ENCODE data around the gene CDK6. TPM values are rescaled to one million over a fixed set of nuclear protein-coding genes. Genes with fewer than 3 reads are reported as not detected.

CDK6 gene
- total and polyA plus RNA-seq, 9 of the 15 experiments (the other 6 are each of a cell fraction or from before 2014, with no cell fraction given) = 7.6 to 109 (median 44.4) TPM

- Histone ChIP-seq H3K4me3 (no peak overlapping the region), H3K79me2 (ENCODE audit: control insufficient read depth, insufficient read depth, low read length) (peaks cover 41% of the 10 kb centered on the region), H3K4me2 (ENCODE audit: insufficient read depth, low read length) (no peak overlapping the region), H3K27ac (ENCODE audit: extremely low read depth, low read depth, low read length) (no peak overlapping the region), H4K20me1 (replicated peaks; ENCODE audit: control insufficient read depth, insufficient read depth, low read length) (0 out of 2 replicates have a peak, but pooled peaks cover 4% of the 10 kb centered on the region), H3K9me1 (ENCODE audit: control insufficient read depth, insufficient read depth, low read length) (no peaks in the 10 kb centered on the region), H3K9ac (ENCODE audit: insufficient read depth in 1 of 2, low read depth in 2 of 2, low read length in 2 of 2) (no peak overlapping the region), H2AFZ (ENCODE audit: low read depth, low read length) (no peak overlapping the region), H3K9me3 (replicated peaks; ENCODE audit: control insufficient read depth, insufficient read depth, low read depth, low read length) (no peaks in the 10 kb centered on the region), H3K36me3 (ENCODE audit: control insufficient read depth, insufficient read depth, low read length) (peaks cover 21% of the 10 kb centered on the region; the same call in 2 of the 3 replicates), H3K27me3 (ENCODE audit: control insufficient read depth in 2 of 2, insufficient read depth in 2 of 2, low read length in 2 of 2) (no peaks in the 10 kb centered on the region), H3K4me1 (replicated peaks in 1 of 2; ENCODE audit: control insufficient read depth in 2 of 2, insufficient read depth in 2 of 2, low read length in 2 of 2) (peaks cover 4 to 12% of the 10 kb centered on the region in 2 experiments; a peak in 3 of 5 replicates)
- CTCF ChIA-PET (ENCODE audit: low intra/inter-chr PET ratio) = no interaction called here
- WGBS (ENCODE audit: insufficient coverage, low coverage, missing lambda C conversion rate) = 72% methylated on average over 3 of the region's 3 CpGs
- intact Hi-C loops (cut with micrococcal nuclease) (no loop called here), in situ Hi-C loops (cut with MboI) (no loop called here)
- ATAC-seq = no peak
- POLR2A ChIA-PET = interaction anchor here (1.1 to 2.2 kb wide), 4 partner anchors 8 to 41 kb away, joined by 3 to 8 read pairs (median 6); no protein-coding TSS in a partner anchor
- BruUV-seq (replicated peaks) = no TSS peak
- DNase-seq (ENCODE audit: extremely low read depth in 1 of 4, low spot score in 3 of 4) = no peak
- no peak for FAIRE-seq
- TF ChIP-seq NRF1 (conservative IDR thresholded peaks at IDR 0.05 in 1 of 2, IDR thresholded peaks at IDR 0.05 in 1 of 2) = no peak
- TF ChIP-seq, protein P1, sequence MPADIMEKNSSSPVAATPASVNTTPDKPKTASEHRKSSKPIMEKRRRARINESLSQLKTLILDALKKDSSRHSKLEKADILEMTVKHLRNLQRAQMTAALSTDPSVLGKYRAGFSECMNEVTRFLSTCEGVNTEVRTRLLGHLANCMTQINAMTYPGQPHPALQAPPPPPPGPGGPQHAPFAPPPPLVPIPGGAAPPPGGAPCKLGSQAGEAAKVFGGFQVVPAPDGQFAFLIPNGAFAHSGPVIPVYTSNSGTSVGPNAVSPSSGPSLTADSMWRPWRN (IDR thresholded peaks at IDR 0.05; ENCODE audit: low read depth) = no peak
- TF ChIP-seq, protein P2, sequence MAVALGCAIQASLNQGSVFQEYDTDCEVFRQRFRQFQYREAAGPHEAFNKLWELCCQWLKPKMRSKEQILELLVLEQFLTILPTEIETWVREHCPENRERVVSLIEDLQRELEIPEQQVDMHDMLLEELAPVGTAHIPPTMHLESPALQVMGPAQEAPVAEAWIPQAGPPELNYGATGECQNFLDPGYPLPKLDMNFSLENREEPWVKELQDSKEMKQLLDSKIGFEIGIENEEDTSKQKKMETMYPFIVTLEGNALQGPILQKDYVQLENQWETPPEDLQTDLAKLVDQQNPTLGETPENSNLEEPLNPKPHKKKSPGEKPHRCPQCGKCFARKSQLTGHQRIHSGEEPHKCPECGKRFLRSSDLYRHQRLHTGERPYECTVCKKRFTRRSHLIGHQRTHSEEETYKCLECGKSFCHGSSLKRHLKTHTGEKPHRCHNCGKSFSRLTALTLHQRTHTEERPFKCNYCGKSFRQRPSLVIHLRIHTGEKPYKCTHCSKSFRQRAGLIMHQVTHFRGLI (CRISPR knock-in tag; IDR thresholded peaks at IDR 0.05) = no peak
- no peak for TF ChIP-seq ZNF785 (CRISPR knock-in tag; IDR thresholded peaks at IDR 0.05)
- TF ChIP-seq, protein P3, sequence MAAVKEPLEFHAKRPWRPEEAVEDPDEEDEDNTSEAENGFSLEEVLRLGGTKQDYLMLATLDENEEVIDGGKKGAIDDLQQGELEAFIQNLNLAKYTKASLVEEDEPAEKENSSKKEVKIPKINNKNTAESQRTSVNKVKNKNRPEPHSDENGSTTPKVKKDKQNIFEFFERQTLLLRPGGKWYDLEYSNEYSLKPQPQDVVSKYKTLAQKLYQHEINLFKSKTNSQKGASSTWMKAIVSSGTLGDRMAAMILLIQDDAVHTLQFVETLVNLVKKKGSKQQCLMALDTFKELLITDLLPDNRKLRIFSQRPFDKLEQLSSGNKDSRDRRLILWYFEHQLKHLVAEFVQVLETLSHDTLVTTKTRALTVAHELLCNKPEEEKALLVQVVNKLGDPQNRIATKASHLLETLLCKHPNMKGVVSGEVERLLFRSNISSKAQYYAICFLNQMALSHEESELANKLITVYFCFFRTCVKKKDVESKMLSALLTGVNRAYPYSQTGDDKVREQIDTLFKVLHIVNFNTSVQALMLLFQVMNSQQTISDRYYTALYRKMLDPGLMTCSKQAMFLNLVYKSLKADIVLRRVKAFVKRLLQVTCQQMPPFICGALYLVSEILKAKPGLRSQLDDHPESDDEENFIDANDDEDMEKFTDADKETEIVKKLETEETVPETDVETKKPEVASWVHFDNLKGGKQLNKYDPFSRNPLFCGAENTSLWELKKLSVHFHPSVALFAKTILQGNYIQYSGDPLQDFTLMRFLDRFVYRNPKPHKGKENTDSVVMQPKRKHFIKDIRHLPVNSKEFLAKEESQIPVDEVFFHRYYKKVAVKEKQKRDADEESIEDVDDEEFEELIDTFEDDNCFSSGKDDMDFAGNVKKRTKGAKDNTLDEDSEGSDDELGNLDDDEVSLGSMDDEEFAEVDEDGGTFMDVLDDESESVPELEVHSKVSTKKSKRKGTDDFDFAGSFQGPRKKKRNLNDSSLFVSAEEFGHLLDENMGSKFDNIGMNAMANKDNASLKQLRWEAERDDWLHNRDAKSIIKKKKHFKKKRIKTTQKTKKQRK (IDR thresholded peaks at IDR 0.05; ENCODE audit: borderline replicate concordance, low read depth, low read length) = no peak
- TF ChIP-seq ZNF12 (CRISPR knock-in tag; IDR thresholded peaks at IDR 0.05) = no peak
- no peak for TF ChIP-seq NFYB (IDR thresholded peaks at IDR 0.05; ENCODE audit: extremely low read depth, insufficient read length)
- TF ChIP-seq SAFB (IDR thresholded peaks at IDR 0.05; ENCODE audit: borderline replicate concordance, low read depth, low read length) = no peak
- TF ChIP-seq, protein P4, sequence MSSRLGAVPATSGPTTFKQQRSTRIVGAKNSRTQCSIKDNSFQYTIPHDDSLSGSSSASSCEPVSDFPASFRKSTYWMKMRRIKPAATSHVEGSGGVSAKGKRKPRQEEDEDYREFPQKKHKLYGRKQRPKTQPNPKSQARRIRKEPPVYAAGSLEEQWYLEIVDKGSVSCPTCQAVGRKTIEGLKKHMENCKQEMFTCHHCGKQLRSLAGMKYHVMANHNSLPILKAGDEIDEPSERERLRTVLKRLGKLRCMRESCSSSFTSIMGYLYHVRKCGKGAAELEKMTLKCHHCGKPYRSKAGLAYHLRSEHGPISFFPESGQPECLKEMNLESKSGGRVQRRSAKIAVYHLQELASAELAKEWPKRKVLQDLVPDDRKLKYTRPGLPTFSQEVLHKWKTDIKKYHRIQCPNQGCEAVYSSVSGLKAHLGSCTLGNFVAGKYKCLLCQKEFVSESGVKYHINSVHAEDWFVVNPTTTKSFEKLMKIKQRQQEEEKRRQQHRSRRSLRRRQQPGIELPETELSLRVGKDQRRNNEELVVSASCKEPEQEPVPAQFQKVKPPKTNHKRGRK (tag; IDR thresholded peaks at IDR 0.05) = no peak
- TF ChIP-seq MCM7 (IDR thresholded peaks at IDR 0.05) = no peak
- no peak for TF ChIP-seq ZC3H4 (CRISPR knock-in tag; IDR thresholded peaks at IDR 0.05; ENCODE audit: borderline replicate concordance)
- no peak for TF ChIP-seq GATA2 (CRISPR knock-in tag; IDR thresholded peaks at IDR 0.05)
- no peak for TF ChIP-seq ZNF408 (CRISPR knock-in tag; IDR thresholded peaks at IDR 0.05; ENCODE audit: low read depth)
- no peak for TF ChIP-seq NFXL1 (CRISPR knock-in tag; IDR thresholded peaks at IDR 0.05)
- TF ChIP-seq, protein P5, sequence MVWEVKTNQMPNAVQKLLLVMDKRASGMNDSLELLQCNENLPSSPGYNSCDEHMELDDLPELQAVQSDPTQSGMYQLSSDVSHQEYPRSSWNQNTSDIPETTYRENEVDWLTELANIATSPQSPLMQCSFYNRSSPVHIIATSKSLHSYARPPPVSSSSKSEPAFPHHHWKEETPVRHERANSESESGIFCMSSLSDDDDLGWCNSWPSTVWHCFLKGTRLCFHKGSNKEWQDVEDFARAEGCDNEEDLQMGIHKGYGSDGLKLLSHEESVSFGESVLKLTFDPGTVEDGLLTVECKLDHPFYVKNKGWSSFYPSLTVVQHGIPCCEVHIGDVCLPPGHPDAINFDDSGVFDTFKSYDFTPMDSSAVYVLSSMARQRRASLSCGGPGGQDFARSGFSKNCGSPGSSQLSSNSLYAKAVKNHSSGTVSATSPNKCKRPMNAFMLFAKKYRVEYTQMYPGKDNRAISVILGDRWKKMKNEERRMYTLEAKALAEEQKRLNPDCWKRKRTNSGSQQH (CRISPR knock-in tag; IDR thresholded peaks at IDR 0.05) = no peak
Observed at GRCh38 chr7:92765725-92766124, 70.6 kb downstream of the CDK6 start.

Data from K562 (cell line).